Cardiac muscle cell (in vitro differentiated cells and primary cell): ENCODE results near the gene ZDHHC9. TPM values are rescaled to one million over a fixed set of nuclear protein-coding genes. Genes with fewer than 3 reads are reported as not detected.

Experiments used
- DNase-seq, 2 donors: peaks; one replicate each; pipeline versions ENCODE4 v3.0.0 to v3.0.0-alpha.2; 2010 to 2017; ENCODE audit warnings: low read depth in 1 of 2, low spot score in 1 of 2
- H3K27ac ChIP-seq: fragments of 200-600 bp; sonication (generic); 2 replicates; pipeline ENCODE4 v1.5.1; 2016
- H3K27me3 ChIP-seq: fragments of 200-600 bp; sonication (generic); 2 replicates; pipeline ENCODE4 v1.6.0; 2016; ENCODE audit warnings: control low read depth
- H3K36me3 ChIP-seq: fragments of 200-600 bp; sonication (generic); 2 replicates; pipeline ENCODE4 v1.5.1; 2016; ENCODE audit warnings: control low read depth
- H3K4me1 ChIP-seq: fragments of 200-600 bp; sonication (generic); 2 replicates; pipeline ENCODE4 v1.8.1; 2017; ENCODE audit warnings: low read depth, mild to moderate bottlenecking, mixed run types
- H3K4me3 ChIP-seq: fragments of 200-600 bp; sonication (generic); 2 replicates; pipeline ENCODE4 v1.5.1; 2016; ENCODE audit warnings: mild to moderate bottlenecking
- H3K9me3 ChIP-seq: fragments of 200-600 bp; sonication (generic); 2 replicates; pipeline ENCODE4 v1.5.1; 2017; ENCODE audit warnings: low read depth, mild to moderate bottlenecking, control low read depth
- CTCF ChIP-seq: IDR thresholded peaks from 2 replicates; pipeline ENCODE4 v1.5.1; 2012; ENCODE audit warnings: low read depth, mild to moderate bottlenecking, low read length
- polyA plus RNA-seq: library from polyadenylated mRNA; unstranded; fragments of >200 nt; fragmentation: Nextera tagmentation; extraction: Ambion mirVana; gene quantifications from 2 replicates; pipeline ENCODE4 v1.2.1, GENCODE V29; 2016
- total RNA-seq: library from RNA; depleted of rRNA; stranded (reverse); fragments of >200 nt; gene quantifications from 2 replicates; pipeline ENCODE4 v1.2.3, GENCODE V29; 2016

The ZDHHC9 gene
- total and polyA plus RNA-seq, 2 experiments from 2014 or later, result 9.9 to 15.5 TPM

GRCh38 chrX:129846716-129847115 is 3.0 kb upstream of the ZDHHC9 start:
- no peak overlapping the region for H3K27ac ChIP-seq
- no peak overlapping the region for H3K4me3 ChIP-seq
- H3K27me3 ChIP-seq, result peaks cover 4% of the 10 kb centered on the region
- no peaks in the 10 kb centered on the region for H3K36me3 ChIP-seq
- no peak for TF ChIP-seq CTCF
- H3K9me3 ChIP-seq, result no peaks in the 10 kb centered on the region
- no peaks in the 10 kb centered on the region for H3K4me1 ChIP-seq
- DNase-seq, result no peak

- TF ChIP-seq CTCF, result no peak
- Histone ChIP-seq H3K4me3 (no peak overlapping the region), H3K36me3 (no peaks in the 10 kb centered on the region), H3K27me3 (peaks cover 4% of the 10 kb centered on the region), H3K4me1 (no peaks in the 10 kb centered on the region), H3K27ac (no peak overlapping the region), H3K9me3 (no peaks in the 10 kb centered on the region)
- DNase-seq, result no peak
Measured at GRCh38 chrX:129845616-129846190, 2.0 kb upstream of the ZDHHC9 start.

GRCh38 chrX:129843209-129843458 is 552 bp downstream of the ZDHHC9 start:
- peaks cover 4% of the 10 kb centered on the region for H3K27me3 ChIP-seq
- H3K9me3 ChIP-seq, result no peaks in the 10 kb centered on the region
- H3K27ac ChIP-seq, result no peak overlapping the region
- no peaks in the 10 kb centered on the region for H3K36me3 ChIP-seq
- no peak for TF ChIP-seq CTCF
- H3K4me3 ChIP-seq, result peak overlapping the region; percentile 85
- H3K4me1 ChIP-seq, result no peaks in the 10 kb centered on the region
- no peak for DNase-seq

GRCh38 chrX:129842510-129843208 is 1.0 kb downstream of the ZDHHC9 start:
- H3K27ac ChIP-seq, result no peak overlapping the region

GRCh38 chrX:129840344-129840743 is 3.3 kb downstream of the ZDHHC9 start:
- no peak for DNase-seq
- TF ChIP-seq CTCF, result peak; percentile 5
- H3K36me3 ChIP-seq, result no peaks in the 10 kb centered on the region
- H3K27ac ChIP-seq, result no peak overlapping the region
- H3K4me3 ChIP-seq, result no peak overlapping the region
- no peaks in the 10 kb centered on the region for H3K27me3 ChIP-seq
- H3K4me1 ChIP-seq, result no peaks in the 10 kb centered on the region
- H3K9me3 ChIP-seq, result no peaks in the 10 kb centered on the region

More at GRCh38 chrX:129842510-129843208, 1.0 kb downstream of the ZDHHC9 start:
- Histone ChIP-seq H3K36me3 (no peaks in the 10 kb centered on the region), H3K4me1 (no peaks in the 10 kb centered on the region), H3K27me3 (peaks cover 4% of the 10 kb centered on the region), H3K9me3 (no peaks in the 10 kb centered on the region), H3K4me3 (peak overlapping the region; percentile 85)
- TF ChIP-seq CTCF, result no peak
- DNase-seq, result peak; percentile 5 to 44
